ENCODE measurements around the gene AMY2A. TPM values are rescaled to one million over a fixed set of nuclear protein-coding genes. Genes with fewer than 3 reads are reported as not detected.
A peak's percentile ranks its signal among the peaks of the same experiment; 100 is the strongest.
"Not testable (repeated sequence)": the region's sequence is repeated elsewhere in the genome, so short reads cannot be mapped to it uniquely, and the experiment has no call there.

The AMY2A gene
- total and polyA plus RNA-seq, 2 of the 8 experiments (the other 6 are each of a cell fraction or from before 2014, with no cell fraction given), result not detected

DNA sequence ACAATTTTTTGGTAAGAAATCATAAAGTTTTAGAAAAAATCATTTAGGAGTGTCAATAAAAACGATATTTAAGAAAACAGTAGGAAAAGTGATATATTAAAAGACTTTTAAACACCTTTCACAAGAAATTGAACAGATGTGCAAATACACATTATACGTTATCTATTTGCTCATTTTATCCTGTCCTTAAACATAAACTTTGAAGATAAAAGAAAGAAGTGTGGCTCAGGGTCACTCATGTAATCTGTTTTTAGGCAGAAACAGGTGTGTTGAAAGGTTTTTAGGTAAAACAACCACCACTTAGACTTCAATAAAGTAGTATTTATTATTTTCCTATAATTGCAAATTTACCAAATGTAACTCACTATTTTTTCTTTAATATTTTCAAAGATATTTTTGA is 32.7 kb upstream of the AMY2A start:
- FAIRE-seq (no peak), DNase-seq (ENCODE audit: low read depth in 1 of 2, low spot score in 2 of 2) (no peak)
- Histone ChIP-seq H3K4me2 (ENCODE audit: insufficient read depth in 1 of 2, low read depth in 2 of 2, low read length in 2 of 2) (no peak overlapping the region), H3K36me3 (ENCODE audit: control insufficient read depth in 2 of 4, insufficient read depth in 4 of 4, low read length in 3 of 4) (no peaks in the 10 kb centered on the region), H4K8ac (ENCODE audit: extremely low read depth, insufficient read depth, low read length) (no peak overlapping the region), H2BK20ac (ENCODE audit: low read length) (no peak overlapping the region), H2BK120ac (replicated peaks; ENCODE audit: low read depth, low read length) (no peak overlapping the region), H2BK5ac (ENCODE audit: low read depth, low read length) (no peak overlapping the region), H4K20me1 (replicated peaks in 1 of 2; ENCODE audit: control insufficient read depth in 1 of 2, insufficient read depth in 2 of 2, low read length in 2 of 2) (no peaks in the 10 kb centered on the region), H3K56ac (replicated peaks; ENCODE audit: insufficient read length, low read depth, low read length) (no peak overlapping the region), H4K5ac (ENCODE audit: insufficient read length, low read depth, low read length) (no peak overlapping the region), H3K9ac (replicated peaks in 1 of 4; ENCODE audit: extremely low read depth in 1 of 4, low read depth in 3 of 4, low read length in 3 of 4) (no peak overlapping the region), H3K79me1 (ENCODE audit: low read depth, low read length) (no peaks in the 10 kb centered on the region), H4K91ac (replicated peaks; ENCODE audit: insufficient read length, low read length) (no peak overlapping the region), H3K4me3 (ENCODE audit: extremely low read depth in 1 of 4, insufficient read depth in 2 of 4, low read depth in 3 of 4, low read length in 4 of 4) (no peak overlapping the region), H2BK15ac (ENCODE audit: low read length) (no peak overlapping the region), H3K14ac (ENCODE audit: insufficient read length) (no peak overlapping the region), H2AFZ (ENCODE audit: low read length) (no peak overlapping the region), H3K79me2 (ENCODE audit: control insufficient read depth in 1 of 2, insufficient read depth in 2 of 2, low read length in 2 of 2) (no peaks in the 10 kb centered on the region), H3K23ac (ENCODE audit: insufficient read length) (no peak overlapping the region), H3K4ac (replicated peaks; ENCODE audit: insufficient read length, low read depth, low read length) (no peak overlapping the region), H3K27me3 (replicated peaks in 1 of 4; ENCODE audit: control insufficient read depth in 3 of 4, extremely low read depth in 1 of 4, insufficient read depth in 3 of 4, low read length in 3 of 4) (no peaks in the 10 kb centered on the region), H3K4me1 (replicated peaks in 1 of 4; ENCODE audit: control insufficient read depth in 3 of 4, insufficient read depth in 4 of 4, low read length in 3 of 4) (no peaks in the 10 kb centered on the region), H3K23me2 (ENCODE audit: low read depth, low read length) (no peaks in the 10 kb centered on the region), H2BK12ac (ENCODE audit: low read depth, low read length) (no peak overlapping the region), H2AK5ac (ENCODE audit: low read depth, low read length) (no peak overlapping the region), H3K9me3 (ENCODE audit: insufficient read depth in 2 of 2, low read depth in 1 of 2, low read length in 1 of 2) (peaks cover 21 to 24% of the 10 kb centered on the region in 2 experiments), H3K18ac (ENCODE audit: extremely low read depth, low read length) (no peak overlapping the region), H3K27ac (ENCODE audit: low read depth, low read length) (no peak overlapping the region)
- CTCF ChIA-PET (ENCODE audit: partially characterized antibody), result no interaction called here
- TF ChIP-seq POLR2A (IDR thresholded peaks at IDR 0.05; ENCODE audit: control extremely low read depth in 1 of 2, low read depth in 2 of 2, low read length in 2 of 2), result no peak
- TF ChIP-seq TEAD4 (IDR thresholded peaks at IDR 0.05; ENCODE audit: low read depth, low read length), result no peak
- POLR2A ChIA-PET (ENCODE audit: partially characterized antibody), result no interaction called here
- 93% methylated on average over 2 of the region's 2 CpGs; no CpG with 5 or more reads in 1 of the 2 experiments for WGBS, 2 experiments (ENCODE audit: extremely low coverage in 1 of 2, insufficient coverage in 1 of 2, insufficient read length in 1 of 2, insufficient replicate concordance in 2 of 2, low coverage in 1 of 2, low lambda C conversion rate in 2 of 2, missing lambda C conversion rate in 1 of 2)

DNA sequence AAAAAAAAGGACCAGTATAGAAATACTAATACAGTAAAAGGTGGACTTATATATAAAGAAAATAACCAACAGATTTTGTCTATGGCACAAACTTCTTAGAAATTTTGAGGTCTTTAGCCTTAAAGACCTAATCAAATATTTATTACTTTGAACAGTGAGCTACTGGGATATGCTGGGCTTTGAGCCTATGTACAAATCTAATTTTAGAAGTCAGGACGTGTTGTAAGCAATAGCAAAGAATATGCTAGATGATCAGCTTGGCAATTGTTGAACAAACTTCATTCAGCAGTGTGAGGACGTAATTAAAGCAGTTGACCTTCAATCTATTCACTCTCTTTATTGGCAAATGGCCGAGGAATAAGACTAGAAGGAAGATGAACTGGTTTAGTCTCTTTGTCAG is 14.5 kb upstream of the AMY2A start:
- H3K14ac ChIP-seq (ENCODE audit: insufficient read length); POLR2A ChIA-PET (ENCODE audit: partially characterized antibody); CTCF ChIA-PET (ENCODE audit: partially characterized antibody); H2BK15ac ChIP-seq (ENCODE audit: low read length); DNase-seq (ENCODE audit: low read depth in 1 of 2, low spot score in 2 of 2); H2BK5ac ChIP-seq (ENCODE audit: low read depth, low read length); H3K23ac ChIP-seq (ENCODE audit: insufficient read length); H3K27ac ChIP-seq (ENCODE audit: low read depth, low read length); H4K20me1 ChIP-seq (replicated peaks in 1 of 2; ENCODE audit: control insufficient read depth in 1 of 2, insufficient read depth in 2 of 2, low read length in 2 of 2); H3K36me3 ChIP-seq (ENCODE audit: control insufficient read depth in 2 of 4, insufficient read depth in 4 of 4, low read length in 3 of 4); H3K27me3 ChIP-seq (replicated peaks in 1 of 4; ENCODE audit: control insufficient read depth in 3 of 4, extremely low read depth in 1 of 4, insufficient read depth in 3 of 4, low read length in 3 of 4); H2BK120ac ChIP-seq (replicated peaks; ENCODE audit: low read depth, low read length); H3K4me1 ChIP-seq (replicated peaks in 1 of 4; ENCODE audit: control insufficient read depth in 3 of 4, insufficient read depth in 4 of 4, low read length in 3 of 4); H2AK5ac ChIP-seq (ENCODE audit: low read depth, low read length); H4K8ac ChIP-seq (ENCODE audit: extremely low read depth, insufficient read depth, low read length); H3K79me1 ChIP-seq (ENCODE audit: low read depth, low read length); H4K5ac ChIP-seq (ENCODE audit: insufficient read length, low read depth, low read length); H3K9ac ChIP-seq (replicated peaks in 1 of 4; ENCODE audit: extremely low read depth in 1 of 4, low read depth in 3 of 4, low read length in 3 of 4); H3K4ac ChIP-seq (replicated peaks; ENCODE audit: insufficient read length, low read depth, low read length); H3K79me2 ChIP-seq (ENCODE audit: control insufficient read depth in 1 of 2, insufficient read depth in 2 of 2, low read length in 2 of 2); H3K18ac ChIP-seq (ENCODE audit: extremely low read depth, low read length); H3K9me3 ChIP-seq (ENCODE audit: insufficient read depth in 2 of 2, low read depth in 1 of 2, low read length in 1 of 2); H2AFZ ChIP-seq (ENCODE audit: low read length); H4K91ac ChIP-seq (replicated peaks; ENCODE audit: insufficient read length, low read length); H3K4me3 ChIP-seq (ENCODE audit: extremely low read depth in 1 of 4, insufficient read depth in 2 of 4, low read depth in 3 of 4, low read length in 4 of 4); H2BK12ac ChIP-seq (ENCODE audit: low read depth, low read length); H2BK20ac ChIP-seq (ENCODE audit: low read length); H3K4me2 ChIP-seq (ENCODE audit: insufficient read depth in 1 of 2, low read depth in 2 of 2, low read length in 2 of 2); H3K23me2 ChIP-seq (ENCODE audit: low read depth, low read length); H3K56ac ChIP-seq (replicated peaks; ENCODE audit: insufficient read length, low read depth, low read length): not testable (repeated sequence)
- FAIRE-seq, result peak; percentile 39
- whole genome bisulfite sequencing, 2 experiments (ENCODE audit: extremely low coverage in 1 of 2, insufficient coverage in 1 of 2, insufficient read length in 1 of 2, insufficient replicate concordance in 2 of 2, low coverage in 1 of 2, low lambda C conversion rate in 2 of 2, missing lambda C conversion rate in 1 of 2), result no CpG with 5 or more reads among the region's 3 CpGs

Data from H1 (cell line).